K562 (cell line): Measurements from ENCODE around the gene ABCC1. TPM values are rescaled to one million over a fixed set of nuclear protein-coding genes. Genes with fewer than 3 reads are reported as not detected.
A peak's percentile ranks its signal among the peaks of the same experiment; 100 is the strongest.

Source experiments
- ATAC-seq: fragments of 200-7000 bp; cut with Tn5 transposase; 3 replicates; pipeline ENCODE4 v1.9.1; 2020; ENCODE audit warnings: moderate library complexity
- BruUV-seq: library from RNA; stranded (reverse); fragments of 400-500 nt; replicated peaks from 2 replicates; lab custom pipeline; 2021; lab: Mats Ljungman, UMichigan
- CTCF ChIA-PET: fragments of 300-600 bp; formaldehyde crosslinking; extraction: SDS; loops from one replicate; lab custom pipeline; 2021; ENCODE audit warnings: low intra/inter-chr PET ratio; lab: Yijun Ruan, JAX
- POLR2A ChIA-PET: fragments of 300-600, 350-650 bp; sonication (Branson Sonifier 250); formaldehyde crosslinking; extraction: SDS; loops from one replicate; lab custom pipeline; 2021; ENCODE audit warnings: antibody characterized with exemption, inconsistent platforms; lab: Yijun Ruan, JAX
- DNase-seq, 4 experiments: peaks; one replicate each; pipeline versions ENCODE4 v3.0.0 to v3.0.0-alpha.2; 2011 to 2018; ENCODE audit warnings: low spot score in 3 of 4, mixed read lengths in 3 of 4; ENCODE audit errors: extremely low read depth in 1 of 4
- FAIRE-seq: peaks from 2 replicates; lab custom pipeline; 2011; peaks lifted over from hg19 to GRCh38; lab: Jason Lieb, UNC
- H2AFZ ChIP-seq: 2 replicates; pipeline ENCODE4 v1.6.0; 2011; ENCODE audit warnings: low read depth, low read length, control low read depth, inconsistent platforms
- H3K27ac ChIP-seq: fragments of 200-600 bp; 3 replicates; pipeline ENCODE4 v1.8.0; 2011; ENCODE audit warnings: low read depth, mild to moderate bottlenecking, control low read depth, inconsistent platforms, low read length, moderate library complexity, mixed read lengths; ENCODE audit errors: extremely low read depth
- H3K27me3 ChIP-seq, 2 experiments: fragments of 300-600 bp in 1 of 2; 2 replicates in 1 of 2; 3 replicates in 1 of 2; pipeline versions ENCODE4 v1.6.0 to v1.8.0; 2011; ENCODE audit warnings: inconsistent platforms in 2 of 2, low read length in 2 of 2, mild to moderate bottlenecking in 1 of 2, mixed read lengths in 1 of 2, moderate library complexity in 1 of 2; ENCODE audit not compliant: control insufficient read depth in 2 of 2, insufficient read depth in 2 of 2
- H3K36me3 ChIP-seq: fragments of 300-600 bp; 3 replicates; pipeline ENCODE4 v1.8.0; 2011; ENCODE audit warnings: mild to moderate bottlenecking, low read length, inconsistent platforms; ENCODE audit not compliant: control insufficient read depth, insufficient read depth
- H3K4me1 ChIP-seq, 2 experiments: fragments of 200-600 bp in 1 of 2; replicated peaks in 1 of 2; 2 replicates in 1 of 2; 3 replicates in 1 of 2; pipeline versions ENCODE4 v1.5.1 to v1.8.0; 2011; ENCODE audit warnings: inconsistent platforms in 2 of 2, low read length in 2 of 2, mild to moderate bottlenecking in 1 of 2, mixed read lengths in 1 of 2, moderate library complexity in 1 of 2; ENCODE audit not compliant: control insufficient read depth in 2 of 2, insufficient read depth in 2 of 2
- H3K4me2 ChIP-seq: 2 replicates; pipeline ENCODE4 v1.6.1; 2011; ENCODE audit warnings: low read length, control low read depth, inconsistent platforms, mixed read lengths; ENCODE audit not compliant: insufficient read depth
- H3K4me3 ChIP-seq: fragments of 200-600 bp; sonication (generic), shearing (Covaris generic); 2 replicates; pipeline ENCODE4 v1.5.1; 2016; ENCODE audit warnings: control low read depth, inconsistent platforms
- H3K79me2 ChIP-seq: fragments of 200-600 bp; 3 replicates; pipeline ENCODE4 v1.8.0; 2011; ENCODE audit warnings: low read length, inconsistent platforms; ENCODE audit not compliant: control insufficient read depth, insufficient read depth
- H3K9ac ChIP-seq, 2 experiments: 2 replicates each; pipeline versions ENCODE4 v1.6.0 to v1.6.1; 2011; ENCODE audit warnings: low read depth in 2 of 2, low read length in 2 of 2, control low read depth in 1 of 2, inconsistent platforms in 1 of 2, mild to moderate bottlenecking in 1 of 2, mixed read lengths in 1 of 2; ENCODE audit not compliant: insufficient read depth in 1 of 2
- H3K9me1 ChIP-seq: one replicate; pipeline ENCODE4 v1.6.0; 2011; ENCODE audit warnings: inconsistent platforms, mild to moderate bottlenecking, low read length, moderate library complexity; ENCODE audit not compliant: control insufficient read depth, insufficient read depth
- H3K9me3 ChIP-seq: replicated peaks from 2 replicates; pipeline ENCODE4 v1.5.1; 2011; ENCODE audit warnings: low read depth, low read length, inconsistent platforms; ENCODE audit not compliant: control insufficient read depth, insufficient read depth
- H4K20me1 ChIP-seq: replicated peaks from 2 replicates; pipeline ENCODE4 v1.6.1; 2011; ENCODE audit warnings: low read length, inconsistent platforms, mixed read lengths; ENCODE audit not compliant: control insufficient read depth, insufficient read depth
- CHCHD3 ChIP-seq: fragments of 250-450 bp; sonication (Bioruptor Pico); IDR thresholded peaks from 2 replicates; pipeline ENCODE4 v2.1.2; 2022; ENCODE audit warnings: mild to moderate bottlenecking
- CTCF ChIP-seq, 3 experiments: IDR thresholded peaks in 2 of 3; conservative IDR thresholded peaks in 1 of 3; 2 replicates each; pipeline ENCODE4 v1.5.1; 2011 to 2012; ENCODE audit warnings: low read length in 3 of 3, mild to moderate bottlenecking in 3 of 3, control low read depth in 2 of 3, improper control_type of control experiment in 1 of 3, inconsistent platforms in 1 of 3, low read depth in 1 of 3, mixed read lengths in 1 of 3, moderate library complexity in 1 of 3; ENCODE audit not compliant: insufficient read depth in 2 of 3
- GATA2 ChIP-seq: sonication (generic); formaldehyde crosslinking; IDR thresholded peaks from 2 replicates; pipeline ENCODE4 v1.4.0; 2020; ENCODE audit warnings: mild to moderate bottlenecking, missing genetic modification reagents
- KDM1A ChIP-seq, 2 experiments: fragments of 450-650 bp; IDR thresholded peaks; 2 replicates each; pipeline ENCODE4 v1.6.1; 2016; ENCODE audit warnings: mild to moderate bottlenecking in 2 of 2
- RBM25 ChIP-seq: fragments of 200-400 bp; formaldehyde crosslinking; IDR thresholded peaks from 2 replicates; pipeline ENCODE4 v1.6.1; 2018; ENCODE audit warnings: low read length, low read depth, moderate library complexity; ENCODE audit not compliant: severe bottlenecking
- STAT5B ChIP-seq: fragments of 250-450 bp; sonication (Bioruptor Pico); IDR thresholded peaks from 2 replicates; pipeline ENCODE4 v1.8.0; 2021; ENCODE audit warnings: mild to moderate bottlenecking, inconsistent platforms
- WGBS: fragments of 100-300 bp; shearing (Covaris generic); methylation state at CpG from one replicate; pipeline ENCODE4 v1.1.6; 2016; ENCODE audit warnings: low coverage, mixed read lengths; ENCODE audit not compliant: insufficient coverage; ENCODE audit errors: missing lambda C conversion rate; 5-methylcytosine and 5-hydroxymethylcytosine counted together
- in situ Hi-C: fragments of 300-500 bp; cut with MboI; formaldehyde crosslinking; loops from 4 replicates; pipeline ENCODE4 v1.15.0; 2018; ENCODE audit warnings: inconsistent platforms, mixed read lengths
- intact Hi-C: fragments of 100-400 bp; cut with micrococcal nuclease; formaldehyde crosslinking; loops from 2 replicates; pipeline ENCODE4 v1.14.2; 2022
- polyA plus RNA-seq, 8 experiments: library from polyadenylated mRNA; depleted of rRNA in 4 of 8; stranded (reverse) in 5 of 8; unstranded in 3 of 8; fragments of >200 nt; fragmentation: Nextera tagmentation in 2 of 8; fragmentation: Illumina TruSeq in 1 of 8; extraction: Ambion mirVana in 2 of 8; extraction: Trizol in 1 of 8; gene quantifications; 2 replicates each; pipeline versions ENCODE4 v1.2.1 to v1.2.3, GENCODE V29; 2011 to 2014; ENCODE audit warnings: inconsistent platforms in 1 of 8, missing spikeins in 1 of 8
- total RNA-seq, 7 experiments: library from RNA; depleted of rRNA in 6 of 7; stranded (reverse); fragments of >200 nt in 6 of 7; fragmentation: Illumina TruSeq in 2 of 7; extraction: Trizol in 2 of 7; gene quantifications; 2 replicates each; pipeline versions ENCODE4 v1.2.1 to v1.2.3, GENCODE V29; 2011 to 2021; ENCODE audit warnings: low replicate concordance in 1 of 7

ABCC1 gene
- total and polyA plus RNA-seq, 9 of the 15 experiments (the other 6 are each of a cell fraction or from before 2014, with no cell fraction given), result 3.9 to 41.6 (median 10.0) TPM

GRCh38 chr16:16182918-16183317, 233.5 kb downstream of the ABCC1 start:
- no peaks in the 10 kb centered on the region for H3K79me2 ChIP-seq
- peaks cover 4 to 9% of the 10 kb centered on the region in 2 experiments; a peak in 2 of 5 replicates for H3K4me1 ChIP-seq
- ATAC-seq, result no peak
- H3K9me3 ChIP-seq, result no peaks in the 10 kb centered on the region
- POLR2A ChIA-PET, result interaction anchor here (0.7 kb wide), 1 partner anchor 18 kb away, joined by 3 read pairs; no protein-coding TSS in a partner anchor
- DNase-seq, result no peak
- H3K9ac ChIP-seq, result peak overlapping the region in 1 of 2 experiments; percentile 68; a peak in 1 of 4 replicates
- no peak overlapping the region for H2AFZ ChIP-seq
- intact Hi-C loops, result loop anchor here (5.0 kb wide), 1 partner anchor 46 kb away; no protein-coding TSS in a partner anchor
- H3K9me1 ChIP-seq, result no peaks in the 10 kb centered on the region
- no TSS peak for BruUV-seq
- no peak overlapping the region for H3K4me2 ChIP-seq
- H4K20me1 ChIP-seq, result 0 out of 2 replicates have a peak, but pooled peaks cover 4% of the 10 kb centered on the region
- peaks cover 0 to 25% of the 10 kb centered on the region in 2 experiments; a peak in 3 of 5 replicates for H3K27me3 ChIP-seq
- no peak overlapping the region for H3K4me3 ChIP-seq
- TF ChIP-seq CHCHD3 (CRISPR knock-in tag), result no peak
- TF ChIP-seq KDM1A (IDR thresholded peaks at IDR 0.05), result peak in 1 of 2 experiments; percentile 61; a peak in 1 of 4 replicates
- no peaks in the 10 kb centered on the region for H3K36me3 ChIP-seq
- H3K27ac ChIP-seq, result no peak overlapping the region
- CTCF ChIA-PET, result no interaction called here
- WGBS, result 13% methylated on average over 8 of the region's 8 CpGs
- FAIRE-seq, result no peak
- in situ Hi-C loops, result no loop called here

GRCh38 chr16:16183562-16183961, 234.1 kb downstream of the ABCC1 start:
- TF ChIP-seq STAT5B (CRISPR knock-in tag), result no peak
- TF ChIP-seq RBM25, result peak; percentile 37
- peak; percentile 44 for TF ChIP-seq GATA2 (CRISPR knock-in tag)
- TF ChIP-seq CTCF (IDR thresholded peaks at IDR 0.05 in 2 of 3, conservative IDR thresholded peaks at IDR 0.05 in 1 of 3; ENCODE audit: insufficient read depth in 2 of 3, low read depth in 1 of 3, low read length in 3 of 3), result peak; percentile 35 to 64 (median 38); a peak in 5 of 6 replicates
- TF ChIP-seq, all 486 proteins: peak for 3

More at GRCh38 chr16:16183562-16183961, 234.1 kb downstream of the ABCC1 start:
- Histone ChIP-seq H2AFZ (no peak overlapping the region), H3K4me2 (no peak overlapping the region), H3K9ac (peak overlapping the region in 1 of 2 experiments; percentile 55; a peak in 1 of 4 replicates), H3K27ac (no peak overlapping the region), H3K4me3 (no peak overlapping the region), H3K4me1 (peaks cover 4 to 10% of the 10 kb centered on the region in 2 experiments; a peak in 2 of 5 replicates), H3K9me1 (no peaks in the 10 kb centered on the region), H3K79me2 (no peaks in the 10 kb centered on the region), H3K9me3 (no peaks in the 10 kb centered on the region), H3K27me3 (peaks cover 0 to 25% of the 10 kb centered on the region in 2 experiments; a peak in 3 of 5 replicates), H3K36me3 (no peaks in the 10 kb centered on the region), H4K20me1 (0 out of 2 replicates have a peak, but pooled peaks cover 4% of the 10 kb centered on the region)
- in situ Hi-C loops, result no loop called here
- DNase-seq (peak in 1 of 4 experiments; percentile 32), FAIRE-seq (no peak), ATAC-seq (no peak; the same call in 2 of the 3 replicates)
- ChIA-PET POLR2A (interaction anchor here (0.8 kb wide), 2 partner anchors 8 to 24 kb away, joined by 3 read pairs; no protein-coding TSS in a partner anchor), CTCF (no interaction called here)
- intact Hi-C loops, result loop anchor here (5.0 kb wide), 1 partner anchor 46 kb away; no protein-coding TSS in a partner anchor
- 32% methylated on average over 6 of the region's 8 CpGs for WGBS
- no TSS peak for BruUV-seq
